ENCODE results near the gene SORCS3. TPM values are rescaled to one million over a fixed set of nuclear protein-coding genes. Genes with fewer than 3 reads are reported as not detected.

Gene SORCS3
- total and polyA plus RNA-seq, 4 donors: 0.93 TPM; not detected in 3

- Histone ChIP-seq H3K27me3 (ENCODE audit: control insufficient read depth in 4 of 4, insufficient read depth in 4 of 4, low read length in 3 of 4) (peaks cover 0 to 6% (median 0%) of the 10 kb centered on the region in 4 donors), H3K4me1 (ENCODE audit: control insufficient read depth in 4 of 4, insufficient read depth in 4 of 4, low read length in 3 of 4) (no peaks in the 10 kb centered on the region), H3K27ac (ENCODE audit: low read depth in 1 of 2, low read length in 2 of 2) (no peak overlapping the region), H3K9ac (ENCODE audit: low read depth in 1 of 2, low read length in 2 of 2) (no peak overlapping the region), H3K4me3 (ENCODE audit: low read depth in 1 of 3, low read length in 3 of 3) (no peak overlapping the region), H3K9me3 (ENCODE audit: control insufficient read depth in 4 of 4, low read length in 3 of 4) (no peaks in the 10 kb centered on the region), H3K36me3 (ENCODE audit: control insufficient read depth in 4 of 4, insufficient read depth in 3 of 4, low read depth in 1 of 4, low read length in 3 of 4) (no peaks in the 10 kb centered on the region)
- TF ChIP-seq RAD21 (IDR thresholded peaks at IDR 0.05) (no peak), HNF4A (conservative IDR thresholded peaks at IDR 0.05) (no peak)
- 66% methylated on average over 1 of the region's 1 CpG for WGBS
- DNase-seq (ENCODE audit: low spot score): no peak
Observed at GRCh38 chr10:105029286-105029685, 388.2 kb downstream of the SORCS3 start.

GRCh38 chr10:105037022-105037421 is 395.9 kb downstream of the SORCS3 start:
- no peaks in the 10 kb centered on the region for H3K36me3 ChIP-seq (ENCODE audit: control insufficient read depth in 4 of 4, insufficient read depth in 3 of 4, low read depth in 1 of 4, low read length in 3 of 4)
- DNase-seq (ENCODE audit: low spot score): no peak
- no peaks in the 10 kb centered on the region for H3K9me3 ChIP-seq (ENCODE audit: control insufficient read depth in 4 of 4, low read length in 3 of 4)
- no peaks in the 10 kb centered on the region for H3K4me1 ChIP-seq (ENCODE audit: control insufficient read depth in 4 of 4, insufficient read depth in 4 of 4, low read length in 3 of 4)
- no peak for TF ChIP-seq GABPA (IDR thresholded peaks at IDR 0.05 in 1 of 2, conservative IDR thresholded peaks at IDR 0.05 in 1 of 2)
- no peak for TF ChIP-seq FOXA2 (IDR thresholded peaks at IDR 0.05)
- no peak for TF ChIP-seq MAX (IDR thresholded peaks at IDR 0.05)
- TF ChIP-seq TAF1 (conservative IDR thresholded peaks at IDR 0.05): no peak
- no peak for TF ChIP-seq ZBTB33 (IDR thresholded peaks at IDR 0.05)
- TF ChIP-seq HNF4A (conservative IDR thresholded peaks at IDR 0.05): no peak
- TF ChIP-seq REST (IDR thresholded peaks at IDR 0.05): no peak
- TF ChIP-seq CTCF (IDR thresholded peaks at IDR 0.05; ENCODE audit: low read depth, low read length, missing input control): no peak
- no peak for TF ChIP-seq EGR1 (IDR thresholded peaks at IDR 0.05; ENCODE audit: low read depth in 2 of 2)
- TF ChIP-seq RAD21 (IDR thresholded peaks at IDR 0.05): no peak
- TF ChIP-seq HNF4G (IDR thresholded peaks at IDR 0.05): no peak
- H3K27me3 ChIP-seq (ENCODE audit: control insufficient read depth in 4 of 4, insufficient read depth in 4 of 4, low read length in 3 of 4): peaks cover 0 to 5% (median 0%) of the 10 kb centered on the region in 4 donors
- H3K4me3 ChIP-seq (ENCODE audit: low read depth in 1 of 3, low read length in 3 of 3): no peak overlapping the region
- no peak overlapping the region for H3K9ac ChIP-seq (ENCODE audit: low read depth in 1 of 2, low read length in 2 of 2)
- no peak overlapping the region for H3K27ac ChIP-seq (ENCODE audit: low read depth in 1 of 2, low read length in 2 of 2)
